Vagina (tissue), 2 donors: Measurements from ENCODE around the gene KANK3.

ENCODE experiments used
- POLR2A ChIP-seq, 2 donors: fragments of 450-650 bp; IDR thresholded peaks; one replicate each; pipeline ENCODE4 v1.6.1; 2017; ENCODE audit warnings: antibody characterized with exemption in 2 of 2, mild to moderate bottlenecking in 2 of 2, moderate library complexity in 2 of 2
- POLR2AphosphoS5 ChIP-seq, 2 donors: sonication (generic); formaldehyde crosslinking; IDR thresholded peaks; one replicate each; pipeline ENCODE4 v1.9.0; 2017; ENCODE audit warnings: antibody characterized with exemption in 2 of 2, mild to moderate bottlenecking in 2 of 2, low read depth in 1 of 2; ENCODE audit not compliant: insufficient read depth in 1 of 2
- TF ChIP-seq, protein P1 (sequence below), 3 experiments: fragments of 450-650 bp in 2 of 3; fragments of 200-600 bp in 1 of 3; sonication (generic) in 1 of 3; IDR thresholded peaks; one replicate each; pipeline ENCODE4 v1.5.1; 2017 to 2019; ENCODE audit warnings: antibody characterized with exemption in 3 of 3, mild to moderate bottlenecking in 2 of 3, moderate library complexity in 2 of 3

DNA sequence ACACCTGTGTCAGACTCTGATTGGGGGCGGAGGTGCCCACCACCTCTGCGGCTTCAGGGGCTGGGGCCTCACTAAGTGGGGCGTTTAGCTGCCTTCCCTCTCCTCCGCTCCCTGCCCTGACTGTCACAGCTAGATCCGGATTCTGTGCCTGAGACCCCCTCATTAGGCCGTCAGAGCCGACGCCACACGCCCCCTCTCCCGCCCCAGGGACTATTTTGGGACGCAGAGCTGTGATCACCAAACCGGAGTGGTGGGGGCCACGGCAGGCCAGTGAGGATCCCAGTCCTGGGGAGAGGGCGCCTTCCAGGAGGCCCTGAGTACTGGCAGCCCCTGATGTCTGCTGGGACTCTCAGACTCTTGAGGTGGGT is 762 bp downstream of the KANK3 start:
- TF ChIP-seq, protein P1, sequence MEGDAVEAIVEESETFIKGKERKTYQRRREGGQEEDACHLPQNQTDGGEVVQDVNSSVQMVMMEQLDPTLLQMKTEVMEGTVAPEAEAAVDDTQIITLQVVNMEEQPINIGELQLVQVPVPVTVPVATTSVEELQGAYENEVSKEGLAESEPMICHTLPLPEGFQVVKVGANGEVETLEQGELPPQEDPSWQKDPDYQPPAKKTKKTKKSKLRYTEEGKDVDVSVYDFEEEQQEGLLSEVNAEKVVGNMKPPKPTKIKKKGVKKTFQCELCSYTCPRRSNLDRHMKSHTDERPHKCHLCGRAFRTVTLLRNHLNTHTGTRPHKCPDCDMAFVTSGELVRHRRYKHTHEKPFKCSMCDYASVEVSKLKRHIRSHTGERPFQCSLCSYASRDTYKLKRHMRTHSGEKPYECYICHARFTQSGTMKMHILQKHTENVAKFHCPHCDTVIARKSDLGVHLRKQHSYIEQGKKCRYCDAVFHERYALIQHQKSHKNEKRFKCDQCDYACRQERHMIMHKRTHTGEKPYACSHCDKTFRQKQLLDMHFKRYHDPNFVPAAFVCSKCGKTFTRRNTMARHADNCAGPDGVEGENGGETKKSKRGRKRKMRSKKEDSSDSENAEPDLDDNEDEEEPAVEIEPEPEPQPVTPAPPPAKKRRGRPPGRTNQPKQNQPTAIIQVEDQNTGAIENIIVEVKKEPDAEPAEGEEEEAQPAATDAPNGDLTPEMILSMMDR (IDR thresholded peaks at IDR 0.05): no peak
- TF ChIP-seq POLR2A (IDR thresholded peaks at IDR 0.05): no peak
- no peak for TF ChIP-seq POLR2AphosphoS5 (IDR thresholded peaks at IDR 0.05; ENCODE audit: insufficient read depth in 1 of 2, low read depth in 1 of 2)
